SK-N-SH treated with all-trans-retinoic acid at 6 μM for 48 hours (cell line): ENCODE measurements around the gene UST.

Source experiments
- ATAC-seq: fragments of 200-7000 bp; cut with Tn5 transposase; 3 replicates; pipeline ENCODE4 v1.9.1; 2020; ENCODE audit warnings: mild to moderate bottlenecking, moderate library complexity
- ARNTL ChIP-seq: fragments of 450-650 bp; formaldehyde crosslinking; IDR thresholded peaks from 2 replicates; pipeline ENCODE4 v1.5.0; 2020; ENCODE audit warnings: low read depth, mild to moderate bottlenecking, moderate library complexity, borderline replicate concordance
- CREB5 ChIP-seq: fragments of 250-450 bp; sonication (Bioruptor Pico); IDR thresholded peaks from 2 replicates; pipeline ENCODE4 v1.5.1; 2020; ENCODE audit warnings: low read depth, mild to moderate bottlenecking, moderate library complexity
- CSDC2 ChIP-seq: fragments of 250-450 bp; sonication (Bioruptor Pico); IDR thresholded peaks from 2 replicates; pipeline ENCODE4 v1.5.0; 2020; ENCODE audit warnings: mild to moderate bottlenecking, moderate library complexity
- CSRNP3 ChIP-seq: fragments of 250-450 bp; sonication (Bioruptor Pico); IDR thresholded peaks from 2 replicates; pipeline ENCODE4 v1.5.1; 2021; ENCODE audit warnings: mild to moderate bottlenecking, moderate library complexity
- ESRRG ChIP-seq: fragments of 250-450 bp; sonication (Bioruptor Pico); IDR thresholded peaks from 2 replicates; pipeline ENCODE4 v1.6.1; 2021; ENCODE audit warnings: mild to moderate bottlenecking
- GLIS3 ChIP-seq: fragments of 250-450 bp; sonication (Bioruptor Pico); IDR thresholded peaks from 2 replicates; pipeline ENCODE4 v1.5.0; 2020; ENCODE audit warnings: mild to moderate bottlenecking, moderate library complexity
- ISL1 ChIP-seq: fragments of 250-450 bp; sonication (Bioruptor Pico); IDR thresholded peaks from 2 replicates; pipeline ENCODE4 v2.1.2; 2022; ENCODE audit warnings: mild to moderate bottlenecking, moderate library complexity
- OSR1 ChIP-seq: fragments of 250-450 bp; sonication (Bioruptor Pico); IDR thresholded peaks from 2 replicates; pipeline ENCODE4 v1.8.0; 2022; ENCODE audit warnings: moderate library complexity, mild to moderate bottlenecking, inconsistent platforms
- PATZ1 ChIP-seq: fragments of 250-450 bp; sonication (Bioruptor Pico); IDR thresholded peaks from 2 replicates; pipeline ENCODE4 v1.8.0; 2020; ENCODE audit warnings: mild to moderate bottlenecking, moderate library complexity, borderline replicate concordance
- POU6F1 ChIP-seq: fragments of 250-450 bp; sonication (Bioruptor Pico); IDR thresholded peaks from 2 replicates; pipeline ENCODE4 v1.8.0; 2021; ENCODE audit warnings: low read depth, mild to moderate bottlenecking, moderate library complexity, borderline replicate concordance
- PPARA ChIP-seq: fragments of 250-450 bp; sonication (Bioruptor Pico); IDR thresholded peaks from 2 replicates; pipeline ENCODE4 v1.5.0; 2020; ENCODE audit warnings: mild to moderate bottlenecking, borderline replicate concordance
- RARB ChIP-seq: fragments of 250-450 bp; sonication (Bioruptor Pico); IDR thresholded peaks from 2 replicates; pipeline ENCODE4 v1.8.0; 2021; ENCODE audit warnings: mild to moderate bottlenecking, moderate library complexity
- SNAI2 ChIP-seq: fragments of 250-450 bp; sonication (Bioruptor Pico); IDR thresholded peaks from 2 replicates; pipeline ENCODE4 v1.5.0; 2020; ENCODE audit warnings: mild to moderate bottlenecking, moderate library complexity
- TCF4 ChIP-seq: fragments of 250-450 bp; sonication (Bioruptor Pico); IDR thresholded peaks from 2 replicates; pipeline ENCODE4 v1.8.0; 2021; ENCODE audit warnings: mild to moderate bottlenecking, moderate library complexity, borderline replicate concordance
- TOX ChIP-seq: fragments of 250-450 bp; sonication (Bioruptor Pico); IDR thresholded peaks from 2 replicates; pipeline ENCODE4 v1.8.0; 2021; ENCODE audit warnings: mild to moderate bottlenecking, moderate library complexity, borderline replicate concordance
- ZC3H10 ChIP-seq: fragments of 250-450 bp; sonication (Bioruptor Pico); IDR thresholded peaks from 2 replicates; pipeline ENCODE4 v1.5.1; 2021; ENCODE audit warnings: mild to moderate bottlenecking, moderate library complexity
- ZFP3 ChIP-seq: fragments of 250-450 bp; sonication (Bioruptor Pico); IDR thresholded peaks from 2 replicates; pipeline ENCODE4 v1.5.0; 2020; ENCODE audit warnings: mild to moderate bottlenecking, moderate library complexity
- ZFP30 ChIP-seq: fragments of 450-650 bp; formaldehyde crosslinking; IDR thresholded peaks from 2 replicates; pipeline ENCODE4 v1.5.0; 2022; ENCODE audit warnings: mild to moderate bottlenecking, moderate library complexity
- ZNF565 ChIP-seq: fragments of 450-650 bp; formaldehyde crosslinking; conservative IDR thresholded peaks from 2 replicates; pipeline ENCODE4 v1.5.0; 2020; ENCODE audit warnings: low read depth, mild to moderate bottlenecking, moderate library complexity
- ZNF70 ChIP-seq: fragments of 450-650 bp; formaldehyde crosslinking; IDR thresholded peaks from 2 replicates; pipeline ENCODE4 v1.5.0; 2020; ENCODE audit warnings: mild to moderate bottlenecking, moderate library complexity
- ZNF8 ChIP-seq: fragments of 450-650 bp; formaldehyde crosslinking; IDR thresholded peaks from 2 replicates; pipeline ENCODE4 v1.5.0; 2020; ENCODE audit warnings: mild to moderate bottlenecking, moderate library complexity

UST gene

GRCh38 chr6:149045404-149045803, 298.6 kb downstream of the UST start:
- ATAC-seq: peak; percentile 53; the same call in 2 of the 3 replicates
- TF ChIP-seq TCF4 (CRISPR knock-in tag): no peak
- TF ChIP-seq POU6F1 (CRISPR knock-in tag): no peak
- TF ChIP-seq RARB (CRISPR knock-in tag): no peak
- no peak for TF ChIP-seq ZFP3 (CRISPR knock-in tag)
- TF ChIP-seq PATZ1: no peak
- TF ChIP-seq PPARA (CRISPR knock-in tag): no peak
- TF ChIP-seq SNAI2: no peak
- TF ChIP-seq CSRNP3 (CRISPR knock-in tag): no peak
- TF ChIP-seq CREB5 (CRISPR knock-in tag): no peak
- TF ChIP-seq CSDC2 (CRISPR knock-in tag): no peak
- no peak for TF ChIP-seq OSR1 (CRISPR knock-in tag)
- no peak for TF ChIP-seq GLIS3 (CRISPR knock-in tag)
- TF ChIP-seq ISL1 (CRISPR knock-in tag): no peak
- no peak for TF ChIP-seq TOX
- no peak for TF ChIP-seq ZFP30 (CRISPR knock-in tag)
- no peak for TF ChIP-seq ARNTL (CRISPR knock-in tag)

GRCh38 chr6:149046164-149046821, 299.5 kb downstream of the UST start:
- TF ChIP-seq CREB5 (CRISPR knock-in tag) (no peak), POU6F1 (CRISPR knock-in tag) (no peak), ZC3H10 (CRISPR knock-in tag) (no peak), CSRNP3 (CRISPR knock-in tag) (no peak), ZNF8 (no peak), PATZ1 (no peak), ZFP3 (CRISPR knock-in tag) (no peak), ESRRG (CRISPR knock-in tag) (no peak), ZNF70 (CRISPR knock-in tag) (no peak), ZNF565 (CRISPR knock-in tag) (no peak), GLIS3 (CRISPR knock-in tag) (no peak), CSDC2 (CRISPR knock-in tag) (no peak), TOX (no peak), SNAI2 (no peak), RARB (CRISPR knock-in tag) (no peak)
- no peak for ATAC-seq
